SK-N-MC (cell line): ENCODE measurements around the gene FIBIN.

ENCODE experiments used
- DNase-seq: peaks from one replicate; pipeline ENCODE4 v3.0.0-alpha.2; 2011; ENCODE audit warnings: low read depth, low spot score
- H3K27ac ChIP-seq: fragments of 200-600 bp; sonication (generic); 2 replicates; pipeline ENCODE4 v1.5.1; 2016; ENCODE audit warnings: mixed run types
- H3K36me3 ChIP-seq: fragments of 200-600 bp; sonication (generic); 2 replicates; pipeline ENCODE4 v1.6.1; 2017; ENCODE audit warnings: antibody characterized with exemption, low read length, mixed read lengths; ENCODE audit not compliant: insufficient read depth
- H3K4me3 ChIP-seq: fragments of 200-600 bp; sonication (generic); 2 replicates; pipeline ENCODE4 v1.5.1; 2016
- H3K9ac ChIP-seq: fragments of 200-600 bp; sonication (generic); 2 replicates; pipeline ENCODE4 v1.8.0; 2017; ENCODE audit warnings: mixed run types, mixed read lengths; ENCODE audit not compliant: insufficient read length
- H3K9me3 ChIP-seq: fragments of 200-600 bp; sonication (generic); 2 replicates; pipeline ENCODE4 v1.6.1; 2017; ENCODE audit warnings: low read depth, mild to moderate bottlenecking, antibody characterized with exemption, low read length, moderate library complexity, mixed read lengths
- EZH2 ChIP-seq: fragments of 200-600 bp; sonication (generic); IDR thresholded peaks from one replicate; pipeline ENCODE4 v1.6.1; 2017; ENCODE audit warnings: antibody characterized with exemption
- FOXP2 ChIP-seq: optimal IDR thresholded peaks from 2 replicates; pipeline ENCODE3; 2011; ENCODE audit warnings: mild to moderate bottlenecking, moderate library complexity; ENCODE audit not compliant: insufficient read depth; ENCODE audit errors: extremely low read length, control extremely low read depth
- POLR2AphosphoS5 ChIP-seq: IDR thresholded peaks from 2 replicates; pipeline ENCODE4 v1.6.1; 2012; ENCODE audit warnings: mild to moderate bottlenecking, low read depth, low read length, borderline replicate concordance

FIBIN gene

GRCh38 chr11:27041141-27041899 is 47.4 kb downstream of the FIBIN start:
- Histone ChIP-seq H3K4me3 (no peak overlapping the region), H3K36me3 (no peaks in the 10 kb centered on the region), H3K9ac (no peak overlapping the region), H3K27ac (no peak overlapping the region), H3K9me3 (no peaks in the 10 kb centered on the region)
- no peak for TF ChIP-seq POLR2AphosphoS5
- TF ChIP-seq EZH2, result no peak
- no peak for TF ChIP-seq FOXP2
- DNase-seq, result no peak
